GM12892 (cell line): ENCODE measurements around the gene HKDC1. TPM values are rescaled to one million over a fixed set of nuclear protein-coding genes. Genes with fewer than 3 reads are reported as not detected.
"Not testable (repeated sequence)": the region's sequence is repeated elsewhere in the genome, so short reads cannot be mapped to it uniquely, and the experiment has no call there.

Source experiments
- DNase-seq: peaks from one replicate; pipeline ENCODE4 v3.0.0; 2011; ENCODE audit not compliant: insufficient read length
- FAIRE-seq: peaks from 2 replicates; lab custom pipeline; 2011; peaks lifted over from hg19 to GRCh38; lab: Jason Lieb, UNC
- POLR2A ChIP-seq: IDR thresholded peaks from 2 replicates; pipeline ENCODE4 v1.6.1; 2011; ENCODE audit warnings: low read depth, low read length, control low read depth
- POLR2AphosphoS5 ChIP-seq: IDR thresholded peaks from 2 replicates; pipeline ENCODE4 v1.6.1; 2011; ENCODE audit warnings: low read depth, low read length, control low read depth
- TAF1 ChIP-seq: IDR thresholded peaks from 2 replicates; pipeline ENCODE4 v1.6.1; 2011; ENCODE audit warnings: low read depth, mild to moderate bottlenecking, control low read depth, low read length, borderline replicate concordance
- polyA plus RNA-seq: library from polyadenylated mRNA; unstranded; fragments of >200 nt; gene quantifications from one replicate; pipeline ENCODE4 v1.2.1, GENCODE V29; 2012; ENCODE audit warnings: missing spikeins, inconsistent platforms; ENCODE audit not compliant: missing spikeins

The HKDC1 gene, protein sequence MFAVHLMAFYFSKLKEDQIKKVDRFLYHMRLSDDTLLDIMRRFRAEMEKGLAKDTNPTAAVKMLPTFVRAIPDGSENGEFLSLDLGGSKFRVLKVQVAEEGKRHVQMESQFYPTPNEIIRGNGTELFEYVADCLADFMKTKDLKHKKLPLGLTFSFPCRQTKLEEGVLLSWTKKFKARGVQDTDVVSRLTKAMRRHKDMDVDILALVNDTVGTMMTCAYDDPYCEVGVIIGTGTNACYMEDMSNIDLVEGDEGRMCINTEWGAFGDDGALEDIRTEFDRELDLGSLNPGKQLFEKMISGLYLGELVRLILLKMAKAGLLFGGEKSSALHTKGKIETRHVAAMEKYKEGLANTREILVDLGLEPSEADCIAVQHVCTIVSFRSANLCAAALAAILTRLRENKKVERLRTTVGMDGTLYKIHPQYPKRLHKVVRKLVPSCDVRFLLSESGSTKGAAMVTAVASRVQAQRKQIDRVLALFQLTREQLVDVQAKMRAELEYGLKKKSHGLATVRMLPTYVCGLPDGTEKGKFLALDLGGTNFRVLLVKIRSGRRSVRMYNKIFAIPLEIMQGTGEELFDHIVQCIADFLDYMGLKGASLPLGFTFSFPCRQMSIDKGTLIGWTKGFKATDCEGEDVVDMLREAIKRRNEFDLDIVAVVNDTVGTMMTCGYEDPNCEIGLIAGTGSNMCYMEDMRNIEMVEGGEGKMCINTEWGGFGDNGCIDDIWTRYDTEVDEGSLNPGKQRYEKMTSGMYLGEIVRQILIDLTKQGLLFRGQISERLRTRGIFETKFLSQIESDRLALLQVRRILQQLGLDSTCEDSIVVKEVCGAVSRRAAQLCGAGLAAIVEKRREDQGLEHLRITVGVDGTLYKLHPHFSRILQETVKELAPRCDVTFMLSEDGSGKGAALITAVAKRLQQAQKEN
- 0.06 TPM for polyA plus RNA-seq

GRCh38 chr10:69220041-69220451 is at the start of gene HKDC1:
Gene HKDC1, plus strand, starts transcription at chr10:69220332. Its CDS starts 104 bp downstream, at chr10:69220436.
- TF ChIP-seq POLR2A (no peak), POLR2AphosphoS5 (no peak), TAF1 (no peak)
- FAIRE-seq, result no peak
- DNase-seq, result no peak

DNA sequence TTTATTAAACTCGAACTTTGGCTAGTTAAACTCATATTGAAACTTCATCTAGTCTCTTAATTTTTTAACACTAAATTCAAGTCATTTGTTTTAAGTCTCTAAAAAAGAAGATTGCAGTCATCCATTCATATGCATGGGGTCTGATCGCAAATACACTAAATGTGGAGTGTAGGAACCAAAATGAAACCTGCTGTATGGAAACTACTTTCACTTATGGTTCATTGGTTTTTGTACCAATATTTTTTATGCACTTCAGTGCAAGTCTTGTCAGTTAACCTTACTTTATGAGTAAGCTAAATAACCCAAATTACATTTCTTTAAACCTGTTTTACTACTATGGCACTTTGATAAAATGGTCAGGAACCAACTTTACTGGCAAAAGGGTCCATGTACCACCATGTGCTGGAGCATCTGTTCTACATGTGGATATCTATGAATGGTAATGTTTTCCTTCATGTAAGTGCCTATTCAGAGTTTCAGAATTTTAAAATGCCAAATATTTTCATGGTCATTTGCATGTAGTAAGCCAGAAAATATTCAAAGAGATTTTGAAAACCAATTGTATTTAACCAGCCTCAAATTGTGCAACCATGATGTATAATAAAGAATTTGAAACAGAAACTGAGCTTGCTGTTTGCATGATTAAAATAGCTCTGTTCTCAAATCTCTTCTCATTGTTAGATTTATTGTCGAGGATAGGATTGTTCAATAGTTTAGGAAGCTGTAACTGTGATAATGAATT is 47.7 kb upstream of the HKDC1 start:
- peak; percentile 81 for FAIRE-seq
- TF ChIP-seq POLR2AphosphoS5, result no peak
- no peak for DNase-seq

DNA sequence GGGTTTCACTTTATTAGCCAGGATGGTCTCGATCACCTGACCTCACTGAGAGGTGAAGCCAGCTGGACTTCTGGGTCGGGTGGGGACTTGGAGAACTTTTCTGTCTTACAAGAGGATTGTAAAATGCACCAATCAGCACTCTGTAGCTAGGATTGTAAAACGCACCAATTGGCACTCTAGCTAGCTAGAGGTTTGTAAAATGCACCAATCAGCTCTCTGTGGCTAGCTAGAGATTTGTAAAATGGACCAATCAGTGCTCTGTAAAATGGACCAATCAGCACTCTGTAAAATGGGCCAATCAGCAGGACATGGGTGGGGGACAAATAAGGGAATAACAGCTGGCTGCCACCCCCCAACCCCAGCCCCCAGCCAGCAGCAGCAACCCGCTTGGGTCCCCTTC is 44.8 kb upstream of the HKDC1 start:
- DNase-seq, result not testable (repeated sequence)

GRCh38 chr10:69176823-69177222 is 43.3 kb upstream of the HKDC1 start:
- FAIRE-seq, result no peak
- DNase-seq, result no peak
- TF ChIP-seq TAF1 (no peak), POLR2A (no peak), POLR2AphosphoS5 (no peak)

More for the DNA sequence above, 44.8 kb upstream of the HKDC1 start:
- FAIRE-seq, result not testable (repeated sequence)

DNA sequence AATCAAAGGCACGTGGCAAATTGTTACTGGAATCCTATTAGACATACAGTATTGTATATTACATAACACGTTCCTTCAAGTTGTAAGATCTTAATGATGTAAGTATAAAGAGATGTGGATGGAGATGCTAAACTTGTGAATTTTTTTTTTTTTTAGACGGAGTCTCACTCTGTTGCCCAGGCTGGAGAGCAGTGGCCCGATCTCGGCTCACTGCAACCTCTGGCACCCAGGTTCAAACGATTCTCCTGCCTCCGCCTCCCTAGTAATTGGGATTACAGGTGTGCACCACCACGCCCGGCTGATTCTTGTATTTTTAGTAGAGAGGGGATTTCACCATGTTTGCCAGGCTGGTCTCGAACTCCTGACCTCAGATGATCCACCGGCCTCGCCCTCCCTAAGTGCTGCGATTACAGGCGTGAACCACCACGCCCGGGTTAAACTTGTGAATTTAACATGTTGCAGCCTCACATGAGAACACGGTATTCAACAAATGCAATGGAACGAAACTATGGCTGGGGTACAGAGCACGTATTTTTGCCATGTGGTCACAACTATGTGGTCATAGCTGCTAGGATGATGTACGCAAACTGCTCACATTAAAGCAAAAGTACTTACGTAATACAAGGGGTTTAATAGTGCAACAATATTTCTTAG is 40.9 kb upstream of the HKDC1 start:
- 0 out of 2 replicates have a peak, but pooled peaks have one; percentile 12 for TF ChIP-seq POLR2AphosphoS5
- TF ChIP-seq POLR2A, result no peak
- no peak for FAIRE-seq
- no peak for DNase-seq

GRCh38 chr10:69179743-69180524 is 40.2 kb upstream of the HKDC1 start, which contains the start of gene SUPV3L1:
Gene SUPV3L1, plus strand, starts transcription at chr10:69180234. Its CDS starts 58 bp downstream, at chr10:69180292.
- peak; percentile 93 for TF ChIP-seq POLR2A
- peak; percentile 59; the same call in 1 of the 2 replicates for TF ChIP-seq TAF1
- TF ChIP-seq POLR2AphosphoS5, result peak; percentile 93
- FAIRE-seq, result peak; percentile 95

GRCh38 chr10:69180525-69181204 is 39.5 kb upstream of the HKDC1 start:
- no peak for FAIRE-seq
- DNase-seq, result no peak
- TF ChIP-seq POLR2A, result no peak
- TF ChIP-seq TAF1, result no peak
- no peak for TF ChIP-seq POLR2AphosphoS5

More at GRCh38 chr10:69179743-69180524, 40.2 kb upstream of the HKDC1 start, which contains the start of gene SUPV3L1:
- DNase-seq, result peak; percentile 68

- no peak for TF ChIP-seq TAF1
- no peak for TF ChIP-seq POLR2A
- no peak for FAIRE-seq
Measured at GRCh38 chr10:69181433-69181832, 38.7 kb upstream of the HKDC1 start.

DNA sequence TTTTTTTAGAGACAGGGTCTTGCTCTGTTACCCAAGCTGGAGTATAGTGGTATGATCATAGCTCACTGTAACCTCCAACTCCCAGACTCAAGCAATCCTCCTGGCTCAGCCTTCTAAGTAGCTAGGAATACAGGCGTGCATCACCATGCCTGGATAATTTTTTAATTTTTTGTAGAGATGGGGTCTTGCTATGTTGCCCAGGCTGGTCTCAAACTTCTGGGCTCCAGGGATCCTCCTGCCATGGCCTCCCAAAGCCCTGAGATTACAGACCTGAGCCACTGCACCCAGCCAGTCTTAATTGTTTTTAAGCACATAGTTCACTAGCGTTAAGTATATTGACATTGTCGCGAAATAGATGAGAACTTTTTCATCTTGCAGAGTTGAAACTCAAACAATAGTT is 38.1 kb upstream of the HKDC1 start:
- FAIRE-seq (no peak), DNase-seq (no peak)
- TF ChIP-seq POLR2A, result no peak
- no peak for TF ChIP-seq POLR2AphosphoS5
- TF ChIP-seq TAF1, result no peak

More at GRCh38 chr10:69181433-69181832, 38.7 kb upstream of the HKDC1 start:
- DNase-seq, result no peak
